ENCODE data around the gene CFAP46.
"Not testable (repeated sequence)": the region's sequence is repeated elsewhere in the genome, so short reads cannot be mapped to it uniquely, and the experiment has no call there.

- TF ChIP-seq TARDBP (IDR thresholded peaks at IDR 0.05); BHLHE40 (IDR thresholded peaks at IDR 0.05; ENCODE audit: borderline replicate concordance); SUZ12 (IDR thresholded peaks at IDR 0.05); SP1 (IDR thresholded peaks at IDR 0.05): not testable (repeated sequence)
Observed at GRCh38 chr10:132956259-132956658, 13.9 kb upstream of the CFAP46 start.
